GM18868 (cell line): ENCODE measurements around the gene LRTM2.

Experiments used
- ATAC-seq: cut with Tn5 transposase; IDR thresholded peaks from one replicate; pipeline ENCODE4 v1.9.1; 2021; ENCODE audit warnings: mild to moderate bottlenecking, moderate library complexity; ENCODE audit not compliant: unreplicated experiment

The LRTM2 gene

DNA sequence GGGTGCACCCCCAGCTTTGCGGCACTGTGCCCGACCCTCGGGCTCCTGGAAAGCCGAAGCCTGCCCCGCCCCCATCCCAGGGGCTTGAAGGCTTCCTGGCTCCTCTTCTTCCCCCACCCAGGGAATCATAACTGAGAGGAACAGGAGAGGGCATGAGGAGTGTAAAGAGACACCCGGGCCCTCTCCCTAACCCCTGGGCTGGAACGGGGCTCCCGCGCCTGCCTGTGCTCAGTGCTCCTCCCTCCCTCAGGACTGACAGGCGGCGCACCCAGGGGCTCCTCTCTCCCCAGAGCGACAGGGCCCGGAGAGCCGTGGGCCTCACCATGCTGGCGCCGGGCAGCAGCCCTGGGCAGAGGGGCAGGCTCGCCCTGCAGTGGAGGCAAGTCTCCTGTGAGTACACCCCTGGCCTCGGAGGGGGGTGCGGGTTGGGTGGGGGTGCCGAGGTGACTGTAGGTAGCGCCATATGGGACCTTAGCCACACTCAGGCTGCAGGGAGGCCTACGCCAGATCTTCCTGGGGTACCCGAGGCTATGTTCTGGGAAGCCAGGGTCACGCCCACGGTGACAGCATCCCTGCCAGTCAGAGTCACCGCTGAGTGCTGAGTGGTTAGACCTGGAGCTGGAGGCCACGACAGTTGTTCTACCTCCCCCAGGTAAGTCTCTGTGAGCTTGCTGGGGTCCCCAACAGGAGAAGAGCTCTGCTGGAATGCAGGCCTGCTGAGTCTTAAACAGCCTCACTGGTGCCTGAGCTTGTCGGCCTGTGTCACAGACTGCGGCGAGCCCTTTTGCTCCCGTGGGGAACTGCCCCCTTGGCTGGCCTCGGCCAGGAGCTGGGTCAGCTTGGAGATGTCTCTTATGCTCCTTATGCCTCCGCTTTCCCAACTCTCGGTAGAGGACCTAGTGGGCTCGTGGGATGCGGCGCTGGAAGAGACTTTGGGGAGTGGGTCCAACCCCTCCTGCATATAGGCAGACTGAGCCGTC is 7.8 kb downstream of the LRTM2 start:
- no peak for ATAC-seq

DNA sequence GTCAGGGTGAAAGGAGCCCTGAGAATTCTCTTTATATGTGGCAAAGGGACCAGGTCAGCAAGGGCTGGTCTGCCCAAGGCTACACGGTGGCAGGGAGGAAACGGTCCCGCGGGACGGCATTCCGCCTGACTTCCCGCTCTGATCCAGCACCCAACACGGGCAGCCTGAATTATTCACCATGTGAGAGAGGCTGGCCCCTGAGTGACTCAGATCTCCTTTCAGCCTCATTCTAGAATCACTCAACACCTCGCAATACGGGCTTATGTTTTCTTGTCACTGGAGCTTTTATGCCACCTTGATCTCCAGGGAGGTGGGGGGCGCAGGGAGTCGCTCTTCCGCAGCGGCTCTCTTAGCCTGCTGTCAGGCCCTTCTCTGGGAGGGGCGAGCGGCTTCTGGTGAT is 8.5 kb downstream of the LRTM2 start:
- ATAC-seq = no peak

DNA sequence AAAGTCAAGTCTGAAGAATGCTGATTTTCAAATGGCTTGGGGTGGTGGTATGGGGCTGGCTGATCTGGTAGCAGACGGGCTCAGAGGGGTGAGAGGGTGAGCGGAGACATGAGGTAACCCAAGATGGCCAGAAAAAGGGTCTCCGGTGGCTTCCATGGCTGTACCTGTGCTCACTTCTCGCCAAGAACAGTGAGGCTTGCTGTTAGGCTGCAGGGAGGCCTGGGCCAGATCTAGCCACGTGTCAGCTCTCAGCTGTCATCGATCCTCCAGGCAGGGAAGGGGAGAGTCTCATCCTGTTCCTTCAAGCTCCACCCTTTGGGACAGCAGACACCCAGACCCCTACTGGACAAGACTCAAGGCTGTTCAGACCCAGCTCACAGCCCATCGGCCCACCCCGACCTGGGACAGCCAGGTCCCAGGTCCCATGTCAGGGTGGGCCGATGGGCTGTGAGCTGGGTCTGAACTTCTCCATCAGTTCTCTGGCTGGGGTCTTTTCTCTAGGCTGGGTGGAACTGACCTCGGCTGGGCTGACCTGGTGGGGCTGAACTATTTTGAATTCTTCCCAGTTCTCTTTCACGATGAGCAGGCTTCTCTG is 9.0 kb downstream of the LRTM2 start:
- no peak for ATAC-seq

- ATAC-seq = no peak
Observed at GRCh38 chr12:1830401-1830845, 10.1 kb downstream of the LRTM2 start.

DNA sequence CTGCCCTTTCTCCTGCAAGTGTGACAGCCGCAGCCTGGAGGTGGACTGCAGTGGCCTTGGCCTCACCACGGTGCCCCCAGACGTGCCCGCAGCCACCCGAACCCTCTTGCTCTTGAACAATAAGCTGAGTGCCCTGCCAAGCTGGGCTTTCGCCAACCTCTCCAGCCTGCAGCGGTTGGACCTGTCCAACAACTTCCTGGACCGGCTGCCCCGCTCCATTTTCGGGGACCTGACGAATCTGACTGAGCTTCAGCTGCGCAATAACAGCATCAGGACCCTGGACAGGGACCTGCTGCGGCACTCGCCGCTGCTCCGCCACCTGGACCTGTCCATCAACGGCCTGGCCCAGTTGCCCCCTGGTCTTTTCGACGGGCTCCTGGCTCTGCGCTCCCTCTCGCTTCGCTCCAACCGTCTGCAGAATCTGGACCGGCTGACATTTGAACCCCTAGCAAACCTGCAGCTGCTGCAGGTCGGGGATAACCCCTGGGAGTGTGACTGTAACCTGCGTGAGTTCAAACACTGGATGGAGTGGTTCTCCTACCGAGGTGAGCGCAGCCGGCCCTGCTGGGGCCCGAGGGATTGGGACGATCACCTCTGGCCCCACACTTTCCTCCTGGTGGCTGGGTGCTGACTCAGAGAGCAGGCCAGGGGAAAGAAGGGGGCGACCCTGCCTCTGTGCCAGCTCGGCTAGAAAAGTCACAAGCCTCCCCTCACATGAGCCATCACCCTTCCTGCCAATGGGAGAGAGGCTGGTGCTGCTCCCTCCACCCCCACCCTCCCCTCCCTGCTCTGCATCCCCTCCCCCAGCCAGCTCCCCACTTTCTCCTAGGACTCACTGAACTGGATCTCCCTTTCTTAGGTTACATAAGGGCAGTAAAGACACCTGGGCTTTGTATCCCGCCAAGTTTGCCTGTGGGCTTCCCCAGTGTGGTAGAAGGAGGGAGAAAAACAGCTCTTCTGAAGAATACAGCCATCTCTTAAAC is 10.9 kb downstream of the LRTM2 start:
- ATAC-seq = no peak

DNA sequence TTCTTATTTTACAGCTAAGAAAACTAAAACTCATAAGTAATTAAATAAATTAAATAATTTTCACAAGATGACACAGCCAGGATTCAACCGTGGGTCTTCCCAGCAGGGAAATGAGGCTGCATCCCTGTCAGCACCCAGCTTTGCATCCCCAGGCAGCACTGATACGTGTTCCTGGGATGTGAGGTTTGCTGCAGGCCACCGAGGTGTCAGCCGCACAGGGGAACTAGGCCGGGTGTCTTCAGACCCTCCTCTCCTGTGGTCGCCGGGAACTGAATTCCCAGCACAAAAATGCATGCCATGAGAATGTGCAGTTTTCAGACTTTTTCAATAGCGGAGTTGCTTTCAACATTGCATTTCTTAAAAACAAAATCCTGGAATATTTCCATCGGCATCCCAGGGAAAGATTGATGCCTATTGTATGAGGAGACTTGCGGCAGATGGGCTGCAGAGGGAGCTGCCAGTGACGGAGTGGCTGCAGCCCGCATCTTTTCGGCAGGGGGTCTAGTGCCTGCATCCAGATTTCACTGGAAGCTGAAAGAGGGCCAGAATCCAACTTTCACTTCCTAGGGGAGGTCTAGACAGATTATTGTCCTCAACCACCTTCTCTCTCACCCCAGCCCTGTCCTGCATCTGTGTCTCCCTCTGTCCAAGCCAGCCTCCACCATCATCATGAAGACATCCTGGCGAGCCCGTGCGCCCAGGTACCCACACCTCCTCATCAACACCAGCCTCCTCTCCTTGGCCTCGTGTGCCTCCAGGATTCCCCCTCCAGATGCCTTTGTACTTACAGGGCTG is 12.6 kb downstream of the LRTM2 start:
- no peak for ATAC-seq

- ATAC-seq = no peak
Observed at GRCh38 chr12:1833596-1834028, 13.2 kb downstream of the LRTM2 start.

- no peak for ATAC-seq
Observed at GRCh38 chr12:1834186-1834925, 14.0 kb downstream of the LRTM2 start.

GRCh38 chr12:1835211-1836131 is 15.1 kb downstream of the LRTM2 start:
- no peak for ATAC-seq

DNA sequence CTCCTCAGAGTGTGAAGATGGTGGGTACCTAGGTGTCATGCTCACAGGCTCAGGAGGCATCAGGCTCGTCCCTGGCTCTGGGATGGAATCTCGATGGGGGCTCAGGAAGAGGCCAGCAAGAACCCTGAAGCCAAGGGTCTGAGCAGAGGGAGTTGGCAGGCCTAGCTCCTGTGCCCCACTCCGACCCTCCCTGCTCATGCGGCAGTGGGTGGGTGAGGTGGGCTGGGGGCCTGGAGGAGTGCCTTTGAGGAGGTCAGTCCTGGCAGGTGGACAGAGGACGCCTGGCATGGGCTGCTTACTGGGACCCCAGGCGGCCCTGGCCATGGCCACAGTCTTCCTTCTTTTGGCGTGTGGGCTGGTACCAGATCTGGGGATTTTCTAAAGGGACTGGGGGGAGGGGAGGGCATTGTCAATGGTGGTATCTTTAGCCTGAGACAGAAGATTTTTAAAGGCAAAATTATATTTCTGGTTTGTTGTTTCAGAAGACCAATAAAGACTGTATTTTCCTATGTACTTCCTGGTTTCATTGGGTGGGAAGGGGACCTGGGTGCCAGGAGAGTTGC is 16.0 kb downstream of the LRTM2 start:
- ATAC-seq = no peak

DNA sequence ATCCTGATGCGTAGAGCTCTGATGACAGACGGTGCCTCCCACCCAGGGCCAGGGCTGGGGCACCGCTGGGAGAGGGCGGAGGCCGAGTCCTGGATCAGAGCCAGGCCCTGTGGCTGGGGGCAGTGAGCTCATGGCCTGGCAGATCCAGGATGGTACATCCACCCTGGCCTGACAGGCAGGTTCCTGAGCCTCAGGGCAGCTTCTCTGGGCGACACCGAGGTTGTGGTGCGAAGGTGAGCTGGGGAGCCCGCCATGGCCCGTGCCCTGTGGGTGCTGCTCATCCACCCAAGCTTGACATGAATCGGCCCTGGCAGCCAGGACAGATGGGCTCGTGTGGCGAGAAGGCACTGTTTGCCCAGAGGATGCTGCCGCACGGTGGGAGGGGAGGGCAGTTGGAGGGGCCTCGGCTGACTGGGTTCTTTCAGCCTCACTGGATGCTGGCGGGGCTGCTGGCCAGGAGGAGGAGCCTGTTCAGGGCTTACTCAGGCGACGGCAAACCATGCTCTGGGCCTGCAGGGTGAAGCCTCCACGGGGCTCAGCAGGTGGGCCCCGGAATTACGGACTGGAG is 16.6 kb downstream of the LRTM2 start:
- ATAC-seq = no peak

DNA sequence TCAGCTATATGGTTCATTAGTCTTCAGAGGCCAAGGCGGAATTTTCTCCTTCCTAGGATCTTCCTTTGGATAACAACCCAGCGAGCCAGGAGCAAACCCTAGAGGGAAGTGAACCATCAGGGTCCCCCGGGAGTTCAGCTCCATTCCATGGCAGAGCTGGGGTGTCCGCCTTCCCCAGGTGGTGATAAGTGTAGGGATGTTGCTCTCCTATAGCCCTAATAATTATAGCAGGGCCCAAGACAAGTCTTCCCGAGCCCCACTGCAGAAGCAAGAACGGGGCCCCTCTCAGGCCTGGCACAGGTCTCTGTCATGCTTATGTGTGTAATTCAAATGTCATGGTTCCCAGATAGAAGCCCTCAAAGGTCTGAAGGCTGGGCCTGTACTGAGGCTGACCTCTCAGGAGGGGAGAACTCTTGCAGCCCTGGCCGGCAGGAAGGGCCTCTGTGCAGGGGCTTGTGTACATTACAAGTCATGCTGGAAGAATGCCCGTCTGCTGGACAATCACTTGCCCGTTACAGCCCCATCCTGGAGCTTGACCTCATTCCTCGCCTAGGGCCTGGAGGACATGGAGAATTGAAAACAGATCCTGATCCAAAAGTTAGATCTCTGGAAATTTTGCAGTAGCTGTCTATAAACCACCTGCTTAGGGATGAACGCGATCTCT is 17.3 kb downstream of the LRTM2 start:
- ATAC-seq = no peak

- ATAC-seq = no peak
Observed at GRCh38 chr12:1838205-1838993, 18.0 kb downstream of the LRTM2 start.

DNA sequence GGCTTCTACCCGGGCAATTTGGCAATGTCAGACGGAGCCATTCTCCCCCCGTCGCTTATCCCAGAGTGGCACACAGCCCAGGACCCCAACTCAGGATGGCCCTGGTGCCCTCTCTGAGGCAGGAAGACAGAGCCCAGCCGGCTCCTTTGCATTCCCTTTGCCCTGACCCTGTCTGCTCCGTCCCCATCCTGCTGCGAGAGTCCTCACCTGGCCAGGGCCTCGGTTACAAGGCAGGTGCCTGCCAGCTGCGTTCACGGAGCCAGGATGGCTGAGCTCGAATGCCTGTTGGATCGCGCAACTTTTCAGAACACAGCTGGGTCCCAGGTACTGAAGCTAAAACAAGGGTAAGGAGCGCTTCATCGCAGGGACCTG is 18.6 kb downstream of the LRTM2 start:
- ATAC-seq = no peak

- ATAC-seq = no peak
Observed at GRCh38 chr12:1839464-1839863, 19.1 kb downstream of the LRTM2 start.
